NOMO-1 treated with DMSO at 0.1 percent for 48 hours (cell line): ENCODE results near the gene JARID2.
A peak's percentile ranks its signal among the peaks of the same experiment; 100 is the strongest.

Experiments used
- DNase-seq: peaks from one replicate; lab custom pipeline; 2025; ENCODE audit not compliant: unreplicated experiment; lab: John Stamatoyannopoulos, UW

JARID2 gene

DNA sequence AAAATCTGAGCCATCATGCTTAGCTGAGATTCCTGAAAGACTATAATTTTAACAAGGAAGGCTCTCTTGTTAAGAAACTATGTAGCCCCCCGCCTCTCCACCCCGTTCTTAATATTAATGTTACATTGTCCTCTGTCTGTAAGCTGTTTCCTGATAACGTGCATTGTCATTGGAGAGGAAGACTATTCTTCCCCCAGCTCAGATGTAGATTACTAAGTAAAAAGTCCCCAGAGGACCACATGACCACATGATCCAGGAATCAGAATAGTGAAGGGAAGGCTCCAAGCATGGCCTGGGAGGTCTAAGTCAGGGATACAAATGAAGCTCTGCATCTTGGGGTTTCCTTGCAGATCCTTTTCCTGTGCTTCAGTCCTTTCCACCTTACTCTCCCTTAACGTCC is 106.4 kb downstream of the JARID2 start:
- no peak for DNase-seq

- DNase-seq = no peak
These were observed 107.0 kb downstream of the JARID2 start for GRCh38 chr6:15352845-15353244.

- DNase-seq = no peak
These were observed 109.8 kb downstream of the JARID2 start for GRCh38 chr6:15355683-15356099.

DNA sequence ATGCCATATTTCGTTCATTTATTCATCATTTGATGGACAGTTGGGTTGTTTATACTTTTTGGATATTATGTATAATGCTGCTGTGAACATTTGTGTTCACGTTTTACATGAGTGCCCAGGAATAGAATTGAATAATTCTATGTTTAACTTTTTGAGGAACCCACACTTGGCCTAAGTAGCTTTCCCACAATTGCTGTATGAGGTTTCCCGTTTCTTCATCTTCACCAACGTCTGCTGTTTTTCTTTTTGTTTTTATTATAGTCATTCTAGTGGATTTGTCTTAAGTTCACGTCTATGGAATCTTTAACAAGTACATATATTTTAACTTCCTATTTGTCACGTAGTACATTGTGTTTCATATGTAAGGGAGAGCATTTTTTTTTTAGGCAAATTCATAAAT is 110.3 kb downstream of the JARID2 start:
- DNase-seq = peak; percentile 65

- DNase-seq = no peak
These were observed 111.1 kb downstream of the JARID2 start for GRCh38 chr6:15356937-15357336.

- no peak for DNase-seq
These were observed 111.9 kb downstream of the JARID2 start for GRCh38 chr6:15357782-15358181.

DNA sequence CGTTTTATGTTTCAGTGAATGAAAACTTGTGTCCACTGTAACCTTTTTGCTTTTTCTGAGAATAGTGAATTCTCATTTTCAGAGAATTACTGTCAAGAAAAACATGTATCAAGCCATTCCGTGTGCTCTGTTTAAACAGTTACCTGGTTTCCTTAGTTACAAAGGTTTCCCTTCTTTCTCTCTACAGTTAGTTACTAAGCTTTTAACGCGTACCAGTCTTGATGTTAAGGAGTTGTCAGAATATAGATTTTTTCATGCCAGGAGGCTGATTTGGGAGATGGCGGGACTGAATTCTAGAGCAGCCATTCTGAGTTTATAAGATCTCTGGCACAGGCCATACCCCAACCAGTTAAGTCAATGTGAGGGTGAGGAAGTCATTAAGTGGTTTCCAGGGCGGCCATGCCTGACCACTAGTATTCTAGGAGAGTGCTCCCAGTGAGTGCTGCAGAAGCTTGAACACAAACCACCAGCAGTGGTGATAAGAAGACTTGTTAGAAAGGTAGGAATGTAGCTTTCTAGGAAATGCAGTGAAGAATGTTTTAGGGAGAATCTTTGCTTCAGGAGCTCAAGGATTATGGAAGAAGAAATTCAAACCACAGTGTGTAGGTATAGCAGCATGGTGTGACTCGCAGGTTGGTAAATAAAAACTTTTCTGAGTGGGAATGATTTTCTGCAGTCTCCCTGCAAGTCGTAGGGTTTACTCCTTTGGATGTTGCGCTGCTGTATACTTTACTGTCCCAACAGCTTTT is 112.9 kb downstream of the JARID2 start:
- peak; percentile 41 for DNase-seq

- no peak for DNase-seq
These were observed 113.5 kb downstream of the JARID2 start for GRCh38 chr6:15359335-15359862.

- DNase-seq = no peak
These were observed 114.4 kb downstream of the JARID2 start for GRCh38 chr6:15360300-15360699.

- DNase-seq = no peak
These were observed 115.3 kb downstream of the JARID2 start for GRCh38 chr6:15361197-15361596.

GRCh38 chr6:15362274-15363160 is 116.6 kb downstream of the JARID2 start:
- no peak for DNase-seq

DNA sequence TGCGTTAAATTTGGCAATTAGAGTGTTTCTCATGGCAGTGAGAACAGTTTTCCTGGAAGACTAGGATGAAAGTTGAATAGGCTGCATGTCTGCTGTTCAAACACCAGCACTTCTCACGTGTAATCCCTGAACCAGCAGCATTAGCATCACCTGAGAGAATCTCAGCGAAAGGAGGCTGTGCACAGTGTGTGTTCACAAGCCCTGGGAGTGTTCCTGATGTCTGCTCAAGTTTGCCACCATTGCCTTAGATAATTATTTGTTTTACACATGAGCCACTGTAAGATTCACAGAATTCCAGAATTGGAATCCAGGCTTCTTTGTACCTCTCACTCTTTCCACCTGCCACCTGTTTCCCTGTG is 117.3 kb downstream of the JARID2 start:
- DNase-seq = no peak

DNA sequence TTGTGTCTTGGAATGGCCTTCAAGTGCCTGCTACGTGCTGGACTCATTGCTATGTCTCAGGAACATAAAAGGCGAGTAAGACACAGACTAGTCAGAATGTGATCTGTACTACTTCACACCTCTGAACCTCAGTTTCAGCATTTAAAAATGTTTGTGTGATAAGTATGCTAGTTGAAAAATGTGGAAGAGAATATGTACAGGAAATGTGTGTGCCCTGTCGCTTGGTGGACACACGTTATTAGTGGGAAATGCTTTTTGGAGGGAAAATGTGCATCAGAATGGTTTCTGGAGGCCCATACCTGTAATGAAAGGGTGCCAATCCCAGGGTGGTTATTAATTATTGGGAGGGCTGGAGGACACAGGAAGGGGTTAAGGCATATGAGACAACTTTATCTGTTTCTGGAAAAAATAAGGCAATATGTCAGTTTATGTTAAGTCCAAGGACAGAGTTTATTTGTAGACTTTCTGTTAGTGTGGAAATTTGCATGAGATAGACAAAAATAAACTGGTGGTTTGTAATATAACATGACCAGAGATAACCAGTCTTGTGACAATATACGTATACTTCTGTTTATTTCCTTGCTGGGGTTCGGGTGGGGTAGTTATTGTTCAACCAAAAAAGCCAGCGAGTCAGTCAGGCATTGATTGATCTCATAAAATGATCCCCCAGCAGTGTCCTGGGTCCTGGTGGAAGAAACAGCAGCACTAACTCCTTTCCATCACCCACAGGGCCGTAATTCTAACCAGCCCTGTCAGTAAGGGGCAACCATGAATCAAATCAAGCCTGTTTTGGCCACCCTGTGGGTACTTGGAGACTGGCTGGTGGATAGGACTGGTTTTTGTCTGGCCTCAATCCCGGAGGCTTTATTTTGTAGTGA is 117.9 kb downstream of the JARID2 start:
- DNase-seq = no peak

- no peak for DNase-seq
These were observed 118.7 kb downstream of the JARID2 start for GRCh38 chr6:15364401-15365037.

DNA sequence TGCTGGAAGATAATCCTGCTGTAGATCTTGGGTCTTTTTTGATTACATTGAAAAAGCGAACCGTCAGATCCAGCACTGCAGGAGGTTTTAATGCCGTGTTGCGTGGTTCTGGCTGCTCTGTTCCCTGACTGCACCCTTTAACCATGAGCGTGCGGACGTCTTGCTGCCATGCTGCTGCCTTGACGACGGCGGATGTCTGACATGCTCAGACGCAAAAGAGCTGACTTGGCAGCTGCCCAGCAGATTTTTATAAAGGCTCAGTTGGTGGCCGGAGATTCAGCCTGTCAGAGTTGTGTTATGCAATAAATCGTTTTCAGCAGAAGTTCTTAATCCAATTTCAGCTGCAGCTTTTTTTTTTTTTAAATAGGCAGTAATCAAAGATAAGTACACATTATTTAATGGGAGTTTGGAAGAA is 119.4 kb downstream of the JARID2 start:
- DNase-seq = peak; percentile 88

DNA sequence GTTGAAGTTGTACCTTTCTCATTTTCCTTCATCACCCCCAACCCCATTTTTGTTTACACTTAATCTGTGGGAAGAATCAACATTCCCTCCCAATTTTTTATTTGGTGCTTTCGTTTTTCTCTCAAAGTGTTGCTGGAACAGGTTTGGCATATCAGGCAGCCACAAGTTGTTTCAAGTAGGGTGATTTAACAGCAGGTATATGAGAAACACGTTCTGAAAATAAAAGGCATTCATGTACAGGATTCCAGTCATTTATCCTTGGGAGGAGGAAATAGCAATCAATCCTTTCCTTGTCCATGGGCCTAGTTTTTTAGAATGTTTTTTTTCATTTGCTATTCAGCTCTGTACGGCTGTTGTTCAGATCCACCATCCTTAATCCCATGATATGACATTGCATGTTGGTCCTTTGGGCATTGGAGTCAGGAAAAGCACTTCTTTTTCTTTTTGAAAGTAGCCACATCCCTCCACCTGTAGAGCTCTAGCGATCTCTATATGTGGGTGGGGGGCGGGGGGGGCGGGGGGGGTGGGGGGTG is 120.2 kb downstream of the JARID2 start:
- DNase-seq = no peak

GRCh38 chr6:15366879-15367278 is 121.0 kb downstream of the JARID2 start:
- DNase-seq = no peak

DNA sequence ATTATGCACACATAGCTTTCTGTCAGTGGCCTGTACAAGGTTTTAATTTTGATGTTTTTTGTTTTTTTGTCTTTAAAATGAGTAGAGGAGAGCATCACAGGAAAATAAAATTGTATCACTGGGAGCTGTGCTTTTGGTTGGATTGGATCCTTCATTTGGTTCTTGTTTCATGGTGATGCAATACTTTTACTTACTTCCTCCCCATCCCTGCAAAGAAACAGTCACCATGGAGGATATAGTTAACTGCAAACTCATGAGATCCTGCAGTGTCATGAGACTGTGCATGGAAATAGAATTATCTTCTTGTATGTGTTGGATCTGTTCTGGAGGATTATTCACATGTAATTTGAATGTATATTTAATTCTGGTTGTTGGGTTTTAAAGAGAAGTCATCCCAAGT is 122.3 kb downstream of the JARID2 start:
- DNase-seq = peak; percentile 86

- no peak for DNase-seq
These were observed 123.0 kb downstream of the JARID2 start for GRCh38 chr6:15368873-15369272.

GRCh38 chr6:15369838-15370237 is 124.0 kb downstream of the JARID2 start:
- DNase-seq = no peak
